Parietal lobe (tissue), 1 donor: ENCODE data around the gene ZNF490. TPM values are rescaled to one million over a fixed set of nuclear protein-coding genes. Genes with fewer than 3 reads are reported as not detected.

ENCODE experiments used
- total RNA-seq: library from RNA; depleted of rRNA; stranded (reverse); fragments of >200 nt; gene quantifications from one replicate; pipeline ENCODE4 v1.2.3, GENCODE V29; 2014

ZNF490 gene
- total RNA-seq = 21.6 TPM

DNA sequence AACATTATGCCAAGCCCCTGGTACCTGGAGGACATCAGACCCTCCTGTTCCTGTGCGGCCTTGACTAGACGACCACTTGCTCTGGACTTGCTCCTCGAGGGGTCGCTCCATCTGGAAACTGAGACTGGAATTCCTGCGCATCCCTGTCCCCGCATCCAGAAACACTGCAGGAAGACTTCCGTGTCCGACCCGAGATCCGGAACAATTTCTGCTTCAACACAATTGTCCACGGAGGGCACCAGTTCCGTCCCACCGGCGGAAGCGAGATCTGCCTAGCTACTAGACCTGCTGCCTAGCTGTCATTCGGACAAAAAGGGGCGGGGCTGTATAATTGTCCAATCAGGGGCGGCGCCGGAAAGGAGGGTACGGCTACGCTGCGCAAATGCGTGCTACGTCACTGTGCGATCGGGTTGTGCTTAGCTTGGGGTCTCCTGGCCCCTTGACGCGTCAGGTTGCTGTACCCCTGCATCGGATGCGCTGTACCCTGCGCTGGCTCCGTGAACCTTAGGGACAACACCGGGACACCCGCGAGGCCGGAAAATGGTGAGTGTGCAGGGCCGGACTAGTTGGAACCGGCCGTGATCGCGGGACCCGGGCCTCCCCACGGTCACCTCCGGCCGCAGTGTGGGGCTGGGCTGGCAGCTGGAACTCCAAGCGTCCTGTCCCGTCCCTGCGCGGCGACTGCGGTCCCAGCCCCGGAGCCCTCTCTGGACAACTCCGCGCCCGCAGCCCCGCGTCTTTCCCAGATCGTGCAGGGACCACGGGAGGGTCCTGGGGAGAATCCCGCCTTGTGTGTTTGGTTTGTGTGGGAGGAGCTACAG is at the start of gene ZNF490, which contains the start of gene ZNF791:
Gene ZNF490 (minus strand): TSS at position 274 of the 821 bp plus-strand sequence. CDS start 133 bp downstream, at position 141.
Gene ZNF791 (plus strand): TSS at position 381 of the 821 bp plus-strand sequence. CDS start 160 bp downstream, at position 541.

GRCh38 chr19:12551060-12551832 is 59.4 kb downstream of the ZNF490 start, which contains the start of gene ZNF564:
TSS of gene ZNF564 (minus strand) at chr19:12551482. CDS start at chr19:12551332, 150 bp downstream.

Other genes with a start within 250 kb of the ZNF490 start
- 6.6 TPM for gene ZNF442, start 245.1 kb downstream of the ZNF490 start, total RNA-seq
- gene ZNF799, start 209.5 kb downstream of the ZNF490 start, total RNA-seq = 8.5 TPM
- gene ZNF443, start 169.8 kb downstream of the ZNF490 start, total RNA-seq = 25.0 TPM
- 32.6 TPM for gene ZNF709, start 126.0 kb downstream of the ZNF490 start, total RNA-seq
- gene ZNF564, start 59.3 kb downstream of the ZNF490 start, total RNA-seq = 36.9 TPM
- 29.1 TPM for gene ZNF791, start 107 bp upstream of the ZNF490 start, total RNA-seq
- 13.8 TPM for gene MAN2B1, start 55.9 kb upstream of the ZNF490 start, total RNA-seq
- gene WDR83, start 56.0 kb upstream of the ZNF490 start, total RNA-seq = 14.4 TPM
- gene DHPS, start 71.1 kb upstream of the ZNF490 start, total RNA-seq = 110 TPM
- gene GNG14, start 77.2 kb upstream of the ZNF490 start, total RNA-seq = not detected
- gene FBXW9, start 85.8 kb upstream of the ZNF490 start, total RNA-seq = 8.1 TPM
- 90.1 TPM for gene TNPO2, start 113.1 kb upstream of the ZNF490 start, total RNA-seq
- 157 TPM for gene TRIR, start 123.9 kb upstream of the ZNF490 start, total RNA-seq
- 45.4 TPM for gene GET3, start 126.7 kb upstream of the ZNF490 start, total RNA-seq
- gene BEST2, start 141.0 kb upstream of the ZNF490 start, total RNA-seq = not detected
- gene HOOK2, start 164.7 kb upstream of the ZNF490 start, total RNA-seq = 35.4 TPM
- 10.3 TPM for gene JUNB, start 180.7 kb upstream of the ZNF490 start, total RNA-seq
- 189 TPM for gene PRDX2, start 191.0 kb upstream of the ZNF490 start, total RNA-seq
- gene THSD8, start 191.3 kb upstream of the ZNF490 start, total RNA-seq = not detected
- 16.9 TPM for gene RNASEH2A, start 195.8 kb upstream of the ZNF490 start, total RNA-seq
- 2.2 TPM for gene RTBDN, start 223.8 kb upstream of the ZNF490 start, total RNA-seq
- gene MAST1, start 227.7 kb upstream of the ZNF490 start, total RNA-seq = 131 TPM